Omental fat pad (tissue), 4 donors: ENCODE data around the gene DEDD2. TPM values are rescaled to one million over a fixed set of nuclear protein-coding genes. Genes with fewer than 3 reads are reported as not detected.

Experiments used
- ATAC-seq: fragments of 150-250 bp; one replicate; pipeline ENCODE4 v1.9.1; 2016; ENCODE audit warnings: mild to moderate bottlenecking, moderate library complexity; ENCODE audit not compliant: low FRiP score
- DNase-seq: peaks from one replicate; pipeline ENCODE4 v3.0.0-alpha.2; 2019; ENCODE audit warnings: low spot score
- total RNA-seq, 4 donors: library from RNA; depleted of rRNA; stranded (reverse); fragments of >200 nt; gene quantifications; one replicate each; pipeline ENCODE4 v1.1.0, GENCODE V29; 2016
- TF ChIP-seq, protein P1 (sequence below), 3 donors: fragments of 450-650 bp; IDR thresholded peaks; one replicate each; pipeline ENCODE4 v1.5.1; 2016 to 2017; ENCODE audit warnings: antibody characterized with exemption in 3 of 3, mild to moderate bottlenecking in 3 of 3, moderate library complexity in 2 of 3

The DEDD2 gene
- total RNA-seq, 4 donors from 2014 or later = 22.0 to 59.3 (median 29.9) TPM

DNA sequence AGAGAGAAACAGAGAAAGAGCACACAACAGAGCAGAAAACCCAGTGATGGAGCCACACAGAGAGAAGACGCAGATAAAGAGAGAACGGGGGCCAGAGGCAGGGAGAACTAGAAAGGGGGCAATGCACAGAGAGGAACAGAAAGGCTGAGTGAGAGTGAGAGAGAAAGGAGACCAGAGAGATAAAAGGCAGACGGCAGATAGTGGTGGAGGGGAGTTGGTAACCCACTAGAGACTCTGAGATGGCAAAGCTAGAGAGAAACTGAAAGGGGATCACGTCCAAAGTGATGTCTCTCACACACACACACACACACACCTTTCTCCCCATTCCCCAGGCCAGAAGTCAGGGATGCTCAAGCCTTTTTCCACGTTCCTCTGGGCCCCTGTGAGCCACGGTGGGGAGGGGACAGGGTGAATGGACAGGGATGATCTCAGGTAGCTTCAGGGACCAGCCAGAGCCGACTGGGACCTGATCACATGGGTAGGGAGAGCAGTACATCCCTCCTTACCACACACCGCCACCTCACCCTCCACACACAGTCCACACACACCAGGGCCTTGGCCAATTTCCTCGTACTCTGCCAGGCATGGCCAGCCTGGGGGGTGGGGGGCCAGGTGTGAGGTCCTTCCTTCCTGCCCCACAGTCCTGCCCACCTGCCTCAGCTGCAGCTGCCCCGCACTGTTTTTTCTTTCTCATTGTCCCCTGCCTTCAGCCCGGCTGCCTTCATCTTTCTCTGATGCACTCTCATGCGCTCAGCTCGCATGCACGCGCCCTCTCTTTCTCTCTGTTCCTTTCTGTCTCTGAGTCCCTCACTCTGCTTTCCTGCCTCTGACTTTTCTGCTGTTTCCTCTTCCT, 62.8 kb downstream of the DEDD2 start:
- ATAC-seq = peak; percentile 18
- TF ChIP-seq, protein P1, sequence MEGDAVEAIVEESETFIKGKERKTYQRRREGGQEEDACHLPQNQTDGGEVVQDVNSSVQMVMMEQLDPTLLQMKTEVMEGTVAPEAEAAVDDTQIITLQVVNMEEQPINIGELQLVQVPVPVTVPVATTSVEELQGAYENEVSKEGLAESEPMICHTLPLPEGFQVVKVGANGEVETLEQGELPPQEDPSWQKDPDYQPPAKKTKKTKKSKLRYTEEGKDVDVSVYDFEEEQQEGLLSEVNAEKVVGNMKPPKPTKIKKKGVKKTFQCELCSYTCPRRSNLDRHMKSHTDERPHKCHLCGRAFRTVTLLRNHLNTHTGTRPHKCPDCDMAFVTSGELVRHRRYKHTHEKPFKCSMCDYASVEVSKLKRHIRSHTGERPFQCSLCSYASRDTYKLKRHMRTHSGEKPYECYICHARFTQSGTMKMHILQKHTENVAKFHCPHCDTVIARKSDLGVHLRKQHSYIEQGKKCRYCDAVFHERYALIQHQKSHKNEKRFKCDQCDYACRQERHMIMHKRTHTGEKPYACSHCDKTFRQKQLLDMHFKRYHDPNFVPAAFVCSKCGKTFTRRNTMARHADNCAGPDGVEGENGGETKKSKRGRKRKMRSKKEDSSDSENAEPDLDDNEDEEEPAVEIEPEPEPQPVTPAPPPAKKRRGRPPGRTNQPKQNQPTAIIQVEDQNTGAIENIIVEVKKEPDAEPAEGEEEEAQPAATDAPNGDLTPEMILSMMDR (IDR thresholded peaks at IDR 0.05) = no peak
- no peak for DNase-seq

DNA sequence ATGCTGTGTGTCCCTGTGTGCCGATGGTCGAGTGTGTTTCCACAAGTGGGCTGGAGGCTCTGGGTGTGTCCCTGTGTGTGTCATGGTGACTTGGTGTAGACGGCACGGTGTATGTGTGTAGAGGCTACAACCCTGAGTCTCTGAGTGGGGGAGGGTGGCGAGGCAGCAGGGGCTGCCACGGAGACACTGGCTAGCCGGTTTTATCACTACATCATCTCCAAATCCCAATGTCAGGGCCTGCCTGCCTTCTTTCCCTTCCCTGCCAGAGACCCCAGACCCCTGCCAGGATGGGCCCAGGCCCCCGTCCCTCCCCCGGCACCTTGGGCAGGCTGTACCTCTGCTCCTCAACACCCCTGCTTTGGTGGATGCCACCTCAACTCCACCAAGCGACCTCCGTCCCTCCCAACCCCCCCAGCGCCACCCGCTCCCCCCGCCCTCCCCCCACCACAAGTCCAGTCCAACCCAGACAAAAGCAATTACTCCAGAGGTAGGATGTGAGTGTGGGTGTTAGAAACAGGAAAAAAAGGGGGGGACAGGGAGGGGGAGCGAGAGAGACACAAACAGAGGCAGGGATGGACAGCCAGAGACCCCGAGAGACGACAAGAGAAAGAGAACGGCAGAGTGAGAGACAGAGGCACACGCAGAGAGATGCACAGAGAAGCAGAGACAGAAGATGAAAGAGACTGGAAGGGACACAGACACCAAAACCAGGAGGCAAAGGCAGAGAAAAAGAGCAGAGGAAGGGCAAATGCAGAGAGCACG, 63.6 kb downstream of the DEDD2 start:
- TF ChIP-seq, protein P1 (IDR thresholded peaks at IDR 0.05) = no peak
- no peak for ATAC-seq
- no peak for DNase-seq

DNA sequence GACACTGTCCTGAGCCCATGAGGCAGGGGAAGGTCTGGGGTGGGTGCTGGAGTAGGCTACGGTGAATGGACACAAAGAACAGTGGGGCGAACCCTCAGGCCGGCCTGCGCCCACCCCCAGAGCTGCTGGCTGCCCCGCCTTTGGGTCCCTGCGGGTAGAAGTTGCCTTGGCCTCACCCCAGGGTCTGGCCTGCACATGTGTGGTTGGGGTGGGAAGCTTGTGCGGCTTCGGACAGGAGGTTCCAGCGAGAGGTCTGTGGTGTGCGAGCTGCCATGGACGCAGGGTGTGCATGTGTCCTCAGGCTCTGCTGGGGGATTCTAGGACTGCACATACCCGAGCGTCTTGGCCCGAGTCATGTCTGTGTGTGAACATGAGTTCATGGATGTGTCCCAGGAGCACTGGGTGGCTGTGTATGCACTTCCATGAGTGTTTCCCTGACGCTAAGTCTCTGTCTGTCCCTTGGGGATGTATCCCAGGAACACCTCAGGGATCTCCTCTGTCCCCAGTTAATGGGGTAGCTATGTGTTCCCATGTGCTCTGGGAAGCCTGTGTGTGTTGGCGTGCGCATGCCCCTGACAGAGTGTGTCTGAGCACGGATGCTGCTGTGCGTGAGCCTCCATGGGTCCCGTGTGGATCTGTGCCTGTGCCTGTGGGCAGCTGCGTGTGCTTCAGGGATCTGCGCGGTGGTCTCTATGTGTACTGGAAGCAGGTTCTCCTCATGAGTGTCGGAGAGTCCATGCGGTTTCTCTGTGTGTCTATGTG, 64.4 kb downstream of the DEDD2 start:
- DNase-seq (no peak), ATAC-seq (no peak)
- TF ChIP-seq, protein P1 (IDR thresholded peaks at IDR 0.05) = no peak

DNA sequence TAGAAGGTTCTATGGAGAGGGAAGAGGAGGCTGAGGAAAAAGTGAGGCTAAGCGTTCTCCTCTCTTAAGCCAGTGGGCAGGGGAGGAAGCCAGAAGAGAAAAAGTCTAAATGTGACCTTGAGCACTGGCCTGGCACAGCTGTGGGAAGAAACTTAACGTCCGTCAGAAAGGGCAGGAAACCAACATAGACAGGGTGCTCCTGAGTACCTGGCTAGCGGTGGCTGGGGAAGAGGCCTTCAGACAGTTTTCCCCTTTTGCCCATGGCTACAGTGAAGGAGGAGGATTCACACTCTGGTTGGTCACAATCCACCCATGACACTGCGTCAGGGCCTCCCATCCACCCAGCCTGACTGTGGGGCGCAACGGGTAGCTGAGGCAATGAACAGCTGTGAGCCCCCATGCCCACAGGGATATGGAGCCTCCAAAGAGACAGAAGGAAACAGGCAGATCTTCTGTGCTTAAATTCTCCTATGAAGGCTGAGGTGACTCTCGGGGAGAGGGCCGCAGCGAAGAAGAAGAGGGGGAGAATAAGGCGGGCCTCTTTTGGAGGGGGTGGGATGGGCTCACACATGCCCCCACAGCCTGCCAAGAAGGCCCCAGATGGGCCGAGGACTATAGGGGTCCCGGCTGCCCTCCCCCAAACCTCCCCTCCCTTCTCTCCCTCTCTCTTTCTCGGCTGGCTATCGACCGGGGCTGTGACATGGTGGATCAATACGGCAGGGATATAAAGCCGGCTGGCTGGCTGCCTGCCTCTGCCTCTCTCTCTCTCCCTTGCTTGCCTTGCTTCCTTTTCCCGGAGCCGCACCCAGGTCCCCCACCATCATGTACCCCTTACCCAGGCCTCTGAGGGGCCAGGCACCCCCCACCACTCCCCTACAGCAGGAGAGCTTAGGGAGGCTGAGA, 65.4 kb downstream of the DEDD2 start:
- TF ChIP-seq, protein P1 (IDR thresholded peaks at IDR 0.05) = no peak
- ATAC-seq (no peak), DNase-seq (no peak)

DNA sequence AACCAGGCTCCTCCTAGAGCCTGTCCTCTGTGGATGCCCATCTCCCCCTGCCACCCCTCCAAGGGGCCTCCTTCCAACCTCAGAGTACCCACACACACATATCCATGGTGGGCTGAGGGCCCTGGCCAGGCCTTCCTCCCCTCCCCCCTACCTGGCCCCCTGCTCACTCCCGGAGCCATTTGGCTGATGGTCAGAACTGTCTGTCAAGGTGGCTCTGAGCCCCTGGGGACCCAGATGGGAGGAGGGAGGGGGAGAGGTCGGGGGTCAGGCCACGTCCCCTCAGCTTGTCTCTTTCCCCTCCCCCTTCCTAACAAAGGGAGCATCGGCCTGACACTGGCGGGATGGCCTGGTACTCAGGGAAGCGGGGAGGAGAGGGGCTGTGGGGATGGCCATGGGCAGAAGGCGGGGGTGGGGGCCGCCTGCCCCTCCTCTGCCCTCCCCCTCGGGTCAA, 66.5 kb downstream of the DEDD2 start:
- TF ChIP-seq, protein P1 (IDR thresholded peaks at IDR 0.05) = no peak
- no peak for ATAC-seq
- DNase-seq = no peak

DNA sequence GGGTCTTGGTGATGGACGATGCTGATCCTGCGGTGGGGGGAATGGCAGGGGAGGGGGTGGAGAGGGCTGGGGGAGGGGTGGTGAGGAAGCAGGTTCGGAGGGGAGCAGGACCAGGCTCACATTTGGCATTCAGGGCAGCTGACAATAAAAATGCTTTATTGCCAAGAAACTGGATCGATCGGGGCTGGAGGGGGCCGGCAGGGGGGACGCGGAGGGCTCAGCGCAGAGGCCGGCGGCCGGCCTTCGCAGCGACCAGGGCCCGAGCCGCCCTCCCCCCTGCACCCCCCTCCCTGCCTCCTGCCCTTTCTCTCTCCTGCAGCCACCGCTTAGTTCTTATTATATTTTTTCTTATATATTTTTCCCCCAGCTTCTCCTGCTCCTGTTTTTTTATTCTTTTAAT, 67.1 kb downstream of the DEDD2 start:
- TF ChIP-seq, protein P1 (IDR thresholded peaks at IDR 0.05) = no peak
- ATAC-seq = no peak
- no peak for DNase-seq
